Caco-2 (cell line): ENCODE measurements around the gene ZNF490. TPM values are rescaled to one million over a fixed set of nuclear protein-coding genes. Genes with fewer than 3 reads are reported as not detected.

Experiments used
- Bru-seq: library from RNA; stranded (reverse); fragments of 400-500 nt; gene quantifications from one replicate; lab custom pipeline; 2021; lab: Mats Ljungman, UMichigan
- BruChase-seq, 2 experiments: library from RNA; stranded (reverse); fragments of 400-500 nt; gene quantifications; one replicate each; lab custom pipeline; 2021; lab: Mats Ljungman, UMichigan
- BruUV-seq: library from RNA; stranded (reverse); fragments of 400-500 nt; replicated peaks from 2 replicates; lab custom pipeline; 2021; lab: Mats Ljungman, UMichigan
- CTCF ChIA-PET: fragments of 300-600 bp; sonication (Branson Sonifier 250); formaldehyde crosslinking; loops from one replicate; lab custom pipeline; 2022; ENCODE audit warnings: antibody characterized with exemption; lab: Charles Lee
- POLR2A ChIA-PET: fragments of 300-600 bp; sonication (Branson Sonifier 250); formaldehyde crosslinking; loops from one replicate; lab custom pipeline; 2022; ENCODE audit warnings: antibody characterized with exemption; lab: Charles Lee
- DNase-seq, 2 experiments: peaks; one replicate each; pipeline versions ENCODE4 v3.0.0 to v3.0.0-alpha.2; 2020 to 2022
- H3K27me3 ChIP-seq: replicated peaks from 2 replicates; pipeline ENCODE4 v1.6.0; 2011; ENCODE audit warnings: low read length; ENCODE audit not compliant: control insufficient read depth, insufficient read depth
- H3K36me3 ChIP-seq: 2 replicates; pipeline ENCODE4 v1.5.1; 2011; ENCODE audit warnings: low read length; ENCODE audit not compliant: control insufficient read depth, insufficient read depth
- H3K4me1 ChIP-seq: fragments of 250-450 bp; sonication (Bioruptor Pico); 2 replicates; pipeline ENCODE4 v1.5.1; 2020; ENCODE audit warnings: mild to moderate bottlenecking
- H3K4me3 ChIP-seq: 2 replicates; pipeline ENCODE4 v1.5.1; 2011; ENCODE audit warnings: low read depth, mild to moderate bottlenecking, control low read depth, low read length
- H3K9me3 ChIP-seq: fragments of 250-450 bp; sonication (Bioruptor Pico); 2 replicates; pipeline ENCODE4 v1.5.1; 2020; ENCODE audit warnings: mild to moderate bottlenecking, moderate library complexity
- H3K27ac Mint-ChIP-seq: one replicate; pipeline ENCODE4 v1.8.0; 2022; ENCODE audit warnings: mixed read lengths; ENCODE audit not compliant: unreplicated experiment
- H3K27me3 Mint-ChIP-seq: one replicate; pipeline ENCODE4 v1.8.0; 2022; ENCODE audit warnings: mixed read lengths; ENCODE audit not compliant: insufficient read depth, unreplicated experiment
- H3K36me3 Mint-ChIP-seq: one replicate; pipeline ENCODE4 v1.8.0; 2022; ENCODE audit warnings: mild to moderate bottlenecking, mixed read lengths; ENCODE audit not compliant: insufficient read depth, unreplicated experiment
- H3K4me1 Mint-ChIP-seq: one replicate; pipeline ENCODE4 v1.8.0; 2022; ENCODE audit warnings: low read depth, mixed read lengths; ENCODE audit not compliant: unreplicated experiment
- H3K4me3 Mint-ChIP-seq: one replicate; pipeline ENCODE4 v1.8.0; 2022; ENCODE audit warnings: mild to moderate bottlenecking, moderate library complexity, mixed read lengths; ENCODE audit not compliant: unreplicated experiment
- H3K9me3 Mint-ChIP-seq: one replicate; pipeline ENCODE4 v1.8.0; 2022; ENCODE audit warnings: mixed read lengths; ENCODE audit not compliant: unreplicated experiment
- intact Hi-C: fragments of 100-400 bp; cut with micrococcal nuclease; formaldehyde crosslinking; loops from one replicate; pipeline ENCODE4 v1.10.0; 2022; ENCODE audit not compliant: unreplicated experiment
- long read RNA-seq: library from polyadenylated mRNA; stranded (forward); transcript quantifications from one replicate; pipeline ENCODE4 v2.0.0, GENCODE V29; 2022
- total RNA-seq: library from RNA; stranded (reverse); gene quantifications from 2 replicates; pipeline ENCODE4 v1.2.3, GENCODE V29; 2022
- TF ChIP-seq, protein P1 (sequence below), 2 experiments: fragments of 200-600 bp in 1 of 2; IDR thresholded peaks; 1 replicate in 1 of 2; 2 replicates in 1 of 2; pipeline versions ENCODE4 v1.5.1 to v1.8.0; 2011 to 2022; ENCODE audit warnings: antibody characterized with exemption in 1 of 2, control low read depth in 1 of 2, inconsistent platforms in 1 of 2, low read depth in 1 of 2, low read length in 1 of 2, mild to moderate bottlenecking in 1 of 2, moderate library complexity in 1 of 2; ENCODE audit not compliant: insufficient read depth in 1 of 2, severe bottlenecking in 1 of 2, unreplicated experiment in 1 of 2

The ZNF490 gene
- total RNA-seq (6.1 and 6.3 TPM in 2 replicates), Bru-seq, nascent RNA (percentile 52 among the genes with signal in this experiment), BruChase-seq, experiment 1, labeled RNA remaining after a 2-hour chase (percentile 56 among the genes with signal in this experiment), BruChase-seq, experiment 2, labeled RNA remaining after a 6-hour chase (percentile 54 among the genes with signal in this experiment)
- long read RNA-seq, full-length matches to known transcripts = 3 of 7 reads
- long read RNA-seq, partial matches to known transcripts = 2 of 7 reads
- long read RNA-seq, other reads (novel, unspliced or antisense) = 2 of 7 reads

DNA sequence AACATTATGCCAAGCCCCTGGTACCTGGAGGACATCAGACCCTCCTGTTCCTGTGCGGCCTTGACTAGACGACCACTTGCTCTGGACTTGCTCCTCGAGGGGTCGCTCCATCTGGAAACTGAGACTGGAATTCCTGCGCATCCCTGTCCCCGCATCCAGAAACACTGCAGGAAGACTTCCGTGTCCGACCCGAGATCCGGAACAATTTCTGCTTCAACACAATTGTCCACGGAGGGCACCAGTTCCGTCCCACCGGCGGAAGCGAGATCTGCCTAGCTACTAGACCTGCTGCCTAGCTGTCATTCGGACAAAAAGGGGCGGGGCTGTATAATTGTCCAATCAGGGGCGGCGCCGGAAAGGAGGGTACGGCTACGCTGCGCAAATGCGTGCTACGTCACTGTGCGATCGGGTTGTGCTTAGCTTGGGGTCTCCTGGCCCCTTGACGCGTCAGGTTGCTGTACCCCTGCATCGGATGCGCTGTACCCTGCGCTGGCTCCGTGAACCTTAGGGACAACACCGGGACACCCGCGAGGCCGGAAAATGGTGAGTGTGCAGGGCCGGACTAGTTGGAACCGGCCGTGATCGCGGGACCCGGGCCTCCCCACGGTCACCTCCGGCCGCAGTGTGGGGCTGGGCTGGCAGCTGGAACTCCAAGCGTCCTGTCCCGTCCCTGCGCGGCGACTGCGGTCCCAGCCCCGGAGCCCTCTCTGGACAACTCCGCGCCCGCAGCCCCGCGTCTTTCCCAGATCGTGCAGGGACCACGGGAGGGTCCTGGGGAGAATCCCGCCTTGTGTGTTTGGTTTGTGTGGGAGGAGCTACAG is at the start of gene ZNF490, which contains the start of gene ZNF791:
Gene ZNF490 (minus strand): TSS at position 274 of the 821 bp plus-strand sequence. CDS start 133 bp downstream, at position 141.
Gene ZNF791 (plus strand): TSS at position 381 of the 821 bp plus-strand sequence. CDS start 160 bp downstream, at position 541.
- no peaks in the 10 kb centered on the region for H3K9me3 Mint-ChIP-seq
- no peaks in the 10 kb centered on the region for H3K4me1 ChIP-seq
- H3K4me3 Mint-ChIP-seq = peak within 1 kb of the TSS; percentile 96
- POLR2A ChIA-PET = interaction anchor here (0.5 to 1.3 kb wide), 6 partner anchors 22 to 471 kb away, joined by 3 to 8 read pairs (median 5); partner anchors contain the start of genes ZNF20, ZNF564 and ZNF709
- H3K27ac Mint-ChIP-seq = peak within 1 kb of the TSS; percentile 98
- H3K4me1 Mint-ChIP-seq = no peaks in the 10 kb centered on the region
- no TSS peak for BruUV-seq
- intact Hi-C loops = loop anchor here (1.0 to 5.0 kb wide), 2 partner anchors 56 to 58 kb away; partner anchors contain the start of genes MAN2B1, WDR83 and ZNF564
- H3K27me3 Mint-ChIP-seq = no peaks in the 10 kb centered on the region
- no peaks in the 10 kb centered on the region for H3K36me3 ChIP-seq
- peak; percentile 96 to 97 for DNase-seq
- TF ChIP-seq, protein P1, sequence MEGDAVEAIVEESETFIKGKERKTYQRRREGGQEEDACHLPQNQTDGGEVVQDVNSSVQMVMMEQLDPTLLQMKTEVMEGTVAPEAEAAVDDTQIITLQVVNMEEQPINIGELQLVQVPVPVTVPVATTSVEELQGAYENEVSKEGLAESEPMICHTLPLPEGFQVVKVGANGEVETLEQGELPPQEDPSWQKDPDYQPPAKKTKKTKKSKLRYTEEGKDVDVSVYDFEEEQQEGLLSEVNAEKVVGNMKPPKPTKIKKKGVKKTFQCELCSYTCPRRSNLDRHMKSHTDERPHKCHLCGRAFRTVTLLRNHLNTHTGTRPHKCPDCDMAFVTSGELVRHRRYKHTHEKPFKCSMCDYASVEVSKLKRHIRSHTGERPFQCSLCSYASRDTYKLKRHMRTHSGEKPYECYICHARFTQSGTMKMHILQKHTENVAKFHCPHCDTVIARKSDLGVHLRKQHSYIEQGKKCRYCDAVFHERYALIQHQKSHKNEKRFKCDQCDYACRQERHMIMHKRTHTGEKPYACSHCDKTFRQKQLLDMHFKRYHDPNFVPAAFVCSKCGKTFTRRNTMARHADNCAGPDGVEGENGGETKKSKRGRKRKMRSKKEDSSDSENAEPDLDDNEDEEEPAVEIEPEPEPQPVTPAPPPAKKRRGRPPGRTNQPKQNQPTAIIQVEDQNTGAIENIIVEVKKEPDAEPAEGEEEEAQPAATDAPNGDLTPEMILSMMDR (IDR thresholded peaks at IDR 0.05; ENCODE audit: insufficient read depth in 1 of 2, low read depth in 1 of 2, low read length in 1 of 2, severe bottlenecking in 1 of 2, unreplicated experiment in 1 of 2) = no peak
- peak within 1 kb of the TSS; percentile 94 for H3K4me3 ChIP-seq
- no peaks in the 10 kb centered on the region for H3K27me3 ChIP-seq
- CTCF ChIA-PET = interaction anchor here (0.7 to 1.1 kb wide), 4 partner anchors 59 to 471 kb away, joined by 3 to 4 read pairs (median 3); partner anchors contain the start of genes GET3, ZNF20 and ZNF442
- H3K9me3 ChIP-seq = no peaks in the 10 kb centered on the region
- peaks cover 42% of the 10 kb centered on the region for H3K36me3 Mint-ChIP-seq

DNA sequence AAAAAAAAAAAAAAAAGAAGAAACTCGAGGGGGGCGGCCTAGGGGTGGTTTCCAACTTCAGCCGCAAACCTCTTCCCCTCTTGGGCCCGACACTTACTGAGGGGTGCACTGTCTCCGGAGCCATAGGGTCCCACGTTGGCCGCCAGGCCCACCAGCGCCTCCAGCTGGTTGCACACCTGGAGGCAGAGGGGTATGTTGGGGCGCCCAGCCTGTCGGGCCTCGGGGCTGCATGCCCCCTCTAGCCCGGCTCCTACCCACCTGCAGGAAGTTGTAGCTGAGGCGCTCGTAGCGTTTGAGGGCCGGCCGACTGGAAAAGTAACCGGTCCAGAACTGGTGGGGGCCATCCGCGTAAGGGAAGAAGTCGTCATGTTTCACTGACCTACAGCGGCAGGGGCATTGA is 47.4 kb upstream of the ZNF490 start:
- Mint-ChIP-seq H3K27ac (no peak overlapping the region), H3K9me3 (no peaks in the 10 kb centered on the region), H3K4me3 (no peak overlapping the region), H3K4me1 (no peaks in the 10 kb centered on the region), H3K36me3 (peaks cover 32% of the 10 kb centered on the region), H3K27me3 (no peaks in the 10 kb centered on the region)
- H3K4me1 ChIP-seq = no peaks in the 10 kb centered on the region
- no peaks in the 10 kb centered on the region for H3K9me3 ChIP-seq
- BruUV-seq = no TSS peak
- H3K27me3 ChIP-seq = no peaks in the 10 kb centered on the region
- TF ChIP-seq, protein P1 (IDR thresholded peaks at IDR 0.05; ENCODE audit: insufficient read depth in 1 of 2, low read depth in 1 of 2, low read length in 1 of 2, severe bottlenecking in 1 of 2, unreplicated experiment in 1 of 2) = peak in 1 of 2 experiments; percentile 4
- no peaks in the 10 kb centered on the region for H3K36me3 ChIP-seq
- DNase-seq = no peak
- ChIA-PET CTCF (no interaction called here), POLR2A (no interaction called here)
- intact Hi-C loops = no loop called here
- H3K4me3 ChIP-seq = no peak overlapping the region
